ENCODE measurements around the gene NPPA.
"Not testable (repeated sequence)": the region's sequence is repeated elsewhere in the genome, so short reads cannot be mapped to it uniquely, and the experiment has no call there.

The NPPA gene

GRCh38 chr1:11805422-11806306, 41.9 kb downstream of the NPPA start, which contains the start of the genes CLCN6 and MTHFR:
TSS of gene CLCN6 (plus strand) at chr1:11806191. CDS start at chr1:11806263, 72 bp downstream.
TSS of gene MTHFR (minus strand) at chr1:11805964. CDS start at chr1:11803116, 2,848 bp downstream.
- peak; percentile 97 for DNase-seq

GRCh38 chr1:11804666-11805421, 42.7 kb downstream of the NPPA start:
- peak; percentile 42 for DNase-seq

- DNase-seq: not testable (repeated sequence)
These were observed 43.5 kb downstream of the NPPA start for GRCh38 chr1:11803924-11804665.

GRCh38 chr1:11802973-11803885, 44.4 kb downstream of the NPPA start:
- no peak for DNase-seq

GRCh38 chr1:11802616-11802972, 45.0 kb downstream of the NPPA start:
- no peak for DNase-seq

GRCh38 chr1:11800756-11801433, 46.7 kb downstream of the NPPA start:
- DNase-seq: no peak

- DNase-seq: no peak
These were observed 47.2 kb downstream of the NPPA start for GRCh38 chr1:11800391-11800755.

- no peak for DNase-seq
These were observed 47.7 kb downstream of the NPPA start for GRCh38 chr1:11799896-11800295.

- DNase-seq: no peak
These were observed 48.5 kb downstream of the NPPA start for GRCh38 chr1:11799099-11799498.

GRCh38 chr1:11797525-11798216, 49.9 kb downstream of the NPPA start:
- DNase-seq: no peak

- DNase-seq: no peak
These were observed 51.4 kb downstream of the NPPA start for GRCh38 chr1:11796036-11796828.

All from NCI-H146 (cell line).